ENCODE measurements around the gene ARFGAP1. TPM values are rescaled to one million over a fixed set of nuclear protein-coding genes. Genes with fewer than 3 reads are reported as not detected.

ARFGAP1 gene
- total and polyA plus RNA-seq, 2 donors = 53.1 to 56.3 TPM

GRCh38 chr20:63259734-63260460 is 12.7 kb upstream of the ARFGAP1 start:
- H3K36me3 ChIP-seq (ENCODE audit: insufficient read depth) = no peaks in the 10 kb centered on the region
- WGBS = 87% methylated on average over 25 of the region's 25 CpGs
- H3K4me1 ChIP-seq (ENCODE audit: insufficient read depth) = no peaks in the 10 kb centered on the region
- no peak overlapping the region for H3K27ac ChIP-seq (ENCODE audit: low read depth)
- no peak for DNase-seq (ENCODE audit: extremely low spot score)
- H3K4me3 ChIP-seq (ENCODE audit: low read depth, low read length) = no peak overlapping the region

- Histone ChIP-seq H3K27ac (ENCODE audit: low read depth) (no peak overlapping the region), H3K36me3 (ENCODE audit: insufficient read depth) (no peaks in the 10 kb centered on the region), H3K4me3 (ENCODE audit: low read depth, low read length) (no peak overlapping the region), H3K4me1 (ENCODE audit: insufficient read depth) (no peaks in the 10 kb centered on the region)
- 83% methylated on average over 15 of the region's 15 CpGs for WGBS
- no peak for DNase-seq (ENCODE audit: extremely low spot score)
Measured at GRCh38 chr20:63260521-63260920, 12.1 kb upstream of the ARFGAP1 start.

DNA sequence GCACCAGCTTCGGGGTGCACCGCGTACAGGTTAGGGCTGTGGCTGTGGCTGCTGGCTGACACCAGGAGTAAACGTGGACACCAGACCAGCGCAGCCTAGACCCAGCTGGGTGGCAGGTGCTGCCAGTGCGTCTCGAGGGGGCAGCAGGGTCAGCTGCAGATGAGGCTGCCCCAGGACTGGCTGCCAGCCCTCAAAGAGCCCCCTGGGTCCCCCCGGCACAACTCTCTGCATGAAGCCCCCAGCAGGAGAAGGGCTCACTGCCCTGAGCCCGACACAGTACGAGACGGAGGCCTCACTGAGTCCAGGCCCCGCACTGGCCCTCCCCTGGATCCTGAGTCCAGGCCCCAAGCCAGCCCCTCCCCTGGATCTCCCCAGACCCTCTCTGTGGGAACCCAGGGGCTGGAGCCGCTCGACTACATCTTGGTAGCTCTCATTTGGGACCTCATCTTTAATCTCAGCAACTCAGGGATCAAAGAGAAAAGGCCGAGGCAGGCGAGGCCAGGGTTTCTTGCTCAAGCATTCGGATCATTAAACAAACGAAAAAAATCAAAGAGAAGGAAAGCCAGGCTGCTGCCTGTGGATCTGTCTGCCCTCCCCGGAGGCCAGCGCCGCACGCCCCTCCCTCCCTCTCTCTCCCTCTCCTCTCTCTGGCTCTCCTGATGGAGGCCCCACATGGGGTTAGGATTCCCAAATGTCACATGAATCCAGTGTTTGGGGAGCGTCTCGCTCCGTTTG is 11.4 kb upstream of the ARFGAP1 start:
- H3K4me3 ChIP-seq (ENCODE audit: low read depth, low read length) = no peak overlapping the region
- H3K4me1 ChIP-seq (ENCODE audit: insufficient read depth) = no peaks in the 10 kb centered on the region
- 37% methylated on average over 25 of the region's 25 CpGs for WGBS
- peak; percentile 45 for DNase-seq (ENCODE audit: extremely low spot score)
- H3K36me3 ChIP-seq (ENCODE audit: insufficient read depth) = no peaks in the 10 kb centered on the region
- no peak overlapping the region for H3K27ac ChIP-seq (ENCODE audit: low read depth)

GRCh38 chr20:63261795-63262528 is 10.7 kb upstream of the ARFGAP1 start:
- DNase-seq (ENCODE audit: extremely low spot score) = no peak
- no peaks in the 10 kb centered on the region for H3K4me1 ChIP-seq (ENCODE audit: insufficient read depth)
- WGBS = 51% methylated on average over 30 of the region's 30 CpGs
- no peak overlapping the region for H3K27ac ChIP-seq (ENCODE audit: low read depth)
- no peaks in the 10 kb centered on the region for H3K36me3 ChIP-seq (ENCODE audit: insufficient read depth)
- H3K4me3 ChIP-seq (ENCODE audit: low read depth, low read length) = no peak overlapping the region

DNA sequence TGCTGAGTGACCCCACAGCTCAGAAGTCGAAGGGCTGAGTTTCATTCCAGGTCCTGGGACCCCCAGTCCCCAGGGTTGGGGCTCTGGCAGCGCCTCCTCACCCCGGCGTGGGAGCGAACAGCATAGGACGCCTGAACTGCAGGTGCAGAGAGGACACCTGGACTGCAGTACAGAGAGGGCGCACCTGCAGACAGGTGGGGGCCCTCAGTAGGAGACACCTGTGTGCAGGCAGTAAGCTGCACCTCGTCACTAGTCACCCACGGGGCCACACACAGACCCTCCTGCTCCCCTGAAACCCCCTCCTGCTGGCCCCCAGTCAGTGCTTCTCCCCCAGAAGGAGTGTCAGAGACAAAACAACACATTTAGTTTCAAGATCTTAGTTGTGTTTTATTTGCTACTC is 9.8 kb upstream of the ARFGAP1 start:
- DNase-seq (ENCODE audit: extremely low spot score) = no peak
- Histone ChIP-seq H3K4me1 (ENCODE audit: insufficient read depth) (no peaks in the 10 kb centered on the region), H3K27ac (ENCODE audit: low read depth) (no peak overlapping the region), H3K4me3 (ENCODE audit: low read depth, low read length) (no peak overlapping the region), H3K36me3 (ENCODE audit: insufficient read depth) (no peaks in the 10 kb centered on the region)
- WGBS = 89% methylated on average over 9 of the region's 9 CpGs

- no peaks in the 10 kb centered on the region for H3K36me3 ChIP-seq (ENCODE audit: insufficient read depth)
- DNase-seq (ENCODE audit: extremely low spot score) = no peak
- H3K27ac ChIP-seq (ENCODE audit: low read depth) = no peak overlapping the region
- no peaks in the 10 kb centered on the region for H3K4me1 ChIP-seq (ENCODE audit: insufficient read depth)
- 87% methylated on average over 10 of the region's 10 CpGs for WGBS
- H3K4me3 ChIP-seq (ENCODE audit: low read depth, low read length) = no peak overlapping the region
Measured at GRCh38 chr20:63264000-63264399, 8.6 kb upstream of the ARFGAP1 start.

- 42% methylated on average over 14 of the region's 14 CpGs for WGBS
- Histone ChIP-seq H3K4me1 (ENCODE audit: insufficient read depth) (no peaks in the 10 kb centered on the region), H3K36me3 (ENCODE audit: insufficient read depth) (no peaks in the 10 kb centered on the region), H3K4me3 (ENCODE audit: low read depth, low read length) (no peak overlapping the region), H3K27ac (ENCODE audit: low read depth) (no peak overlapping the region)
- DNase-seq (ENCODE audit: extremely low spot score) = no peak
Measured at GRCh38 chr20:63264519-63264918, 8.1 kb upstream of the ARFGAP1 start.

GRCh38 chr20:63265891-63266515 is 6.6 kb upstream of the ARFGAP1 start:
- Histone ChIP-seq H3K4me3 (ENCODE audit: low read depth, low read length) (no peak overlapping the region), H3K4me1 (ENCODE audit: insufficient read depth) (no peaks in the 10 kb centered on the region), H3K36me3 (ENCODE audit: insufficient read depth) (no peaks in the 10 kb centered on the region), H3K27ac (ENCODE audit: low read depth) (no peak overlapping the region)
- 63% methylated on average over 12 of the region's 12 CpGs for WGBS
- DNase-seq (ENCODE audit: extremely low spot score) = no peak

DNA sequence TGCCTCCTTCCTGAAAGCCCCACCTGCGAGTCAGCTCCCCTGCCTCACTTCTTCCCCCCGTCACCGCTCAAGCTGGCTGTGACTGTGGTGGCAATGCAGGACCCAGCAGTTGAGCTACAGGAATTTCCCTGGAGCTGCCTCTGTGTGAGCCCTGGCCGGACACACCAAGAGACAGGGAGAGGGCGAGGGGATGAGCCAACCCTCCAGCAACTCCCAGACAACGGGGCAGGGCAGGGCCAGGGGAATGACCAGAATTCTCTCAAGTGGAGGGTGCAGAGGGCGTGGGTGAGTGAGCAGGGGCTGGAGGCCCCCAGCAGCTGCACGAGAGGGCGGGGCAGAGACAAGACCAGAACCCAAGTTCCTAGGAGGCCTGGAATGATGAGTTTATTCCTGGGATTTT is 4.9 kb upstream of the ARFGAP1 start:
- Histone ChIP-seq H3K4me3 (ENCODE audit: low read depth, low read length) (no peak overlapping the region), H3K4me1 (ENCODE audit: insufficient read depth) (no peaks in the 10 kb centered on the region), H3K27ac (ENCODE audit: low read depth) (no peak overlapping the region), H3K36me3 (ENCODE audit: insufficient read depth) (no peaks in the 10 kb centered on the region)
- WGBS = 46% methylated on average over 9 of the region's 9 CpGs
- no peak for DNase-seq (ENCODE audit: extremely low spot score)

DNA sequence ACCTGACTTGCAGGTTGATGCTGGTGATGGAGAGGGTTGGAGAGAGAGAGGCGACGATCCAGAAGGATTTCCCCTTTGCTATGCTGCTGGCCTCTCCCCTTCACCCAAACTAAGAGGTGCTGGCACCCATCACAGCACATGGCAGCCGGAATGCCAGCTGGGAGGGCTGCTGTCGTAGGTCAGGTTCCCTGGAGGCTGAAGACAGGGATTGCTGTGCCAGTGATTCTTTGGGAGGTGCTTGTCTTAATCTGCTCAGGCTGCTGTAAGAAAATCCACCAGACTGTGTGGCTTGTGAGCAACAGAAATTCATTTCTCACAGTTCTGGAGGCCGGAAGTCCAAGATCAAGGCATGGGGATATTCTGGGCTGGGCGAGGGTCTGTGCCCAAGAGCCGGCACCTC is 4.4 kb upstream of the ARFGAP1 start:
- no peak overlapping the region for H3K4me3 ChIP-seq (ENCODE audit: low read depth, low read length)
- H3K27ac ChIP-seq (ENCODE audit: low read depth) = no peak overlapping the region
- no peaks in the 10 kb centered on the region for H3K36me3 ChIP-seq (ENCODE audit: insufficient read depth)
- no peaks in the 10 kb centered on the region for H3K4me1 ChIP-seq (ENCODE audit: insufficient read depth)
- DNase-seq (ENCODE audit: extremely low spot score) = no peak
- 52% methylated on average over 7 of the region's 7 CpGs for WGBS

DNA sequence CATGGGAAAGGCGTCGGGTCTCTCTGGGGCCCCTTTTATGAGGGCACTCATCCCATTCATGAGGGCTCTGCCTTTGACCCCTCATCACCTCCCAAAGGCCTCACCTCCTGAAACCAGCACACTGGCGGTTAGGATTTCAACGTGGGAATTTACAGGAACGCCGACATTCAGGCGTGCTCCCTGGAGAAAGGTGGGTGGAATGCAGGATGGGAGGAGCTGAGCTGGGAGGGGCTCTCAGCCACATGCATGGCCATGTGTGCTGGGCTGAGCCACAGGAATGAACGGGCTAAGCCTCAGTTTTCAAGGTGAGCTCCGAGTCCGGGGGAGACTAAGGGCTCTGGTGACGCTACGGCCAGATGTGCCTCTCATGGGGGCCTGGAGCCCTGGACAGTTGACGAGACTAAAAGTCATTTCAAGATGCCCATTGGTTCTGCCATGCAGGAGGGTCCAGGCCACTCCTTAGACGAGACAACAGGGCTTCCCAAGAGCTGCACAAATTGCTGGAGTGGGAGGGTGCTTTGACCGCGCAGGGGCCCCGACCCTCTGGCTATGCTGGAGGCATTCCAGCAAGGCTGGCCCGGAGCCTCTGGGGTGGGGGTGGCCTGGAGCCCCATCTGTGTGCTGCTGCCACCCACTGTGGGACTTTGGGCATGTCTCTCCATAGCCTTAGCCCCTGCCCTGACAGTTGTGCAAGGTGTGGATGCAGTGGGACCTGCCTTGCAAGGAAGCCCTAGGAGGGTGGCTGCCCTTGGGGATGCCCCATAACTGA is 3.8 kb upstream of the ARFGAP1 start:
- H3K27ac ChIP-seq (ENCODE audit: low read depth) = no peak overlapping the region
- no peaks in the 10 kb centered on the region for H3K36me3 ChIP-seq (ENCODE audit: insufficient read depth)
- no peaks in the 10 kb centered on the region for H3K4me1 ChIP-seq (ENCODE audit: insufficient read depth)
- H3K4me3 ChIP-seq (ENCODE audit: low read depth, low read length) = no peak overlapping the region
- DNase-seq (ENCODE audit: extremely low spot score) = no peak
- WGBS = 23% methylated on average over 18 of the region's 18 CpGs

DNA sequence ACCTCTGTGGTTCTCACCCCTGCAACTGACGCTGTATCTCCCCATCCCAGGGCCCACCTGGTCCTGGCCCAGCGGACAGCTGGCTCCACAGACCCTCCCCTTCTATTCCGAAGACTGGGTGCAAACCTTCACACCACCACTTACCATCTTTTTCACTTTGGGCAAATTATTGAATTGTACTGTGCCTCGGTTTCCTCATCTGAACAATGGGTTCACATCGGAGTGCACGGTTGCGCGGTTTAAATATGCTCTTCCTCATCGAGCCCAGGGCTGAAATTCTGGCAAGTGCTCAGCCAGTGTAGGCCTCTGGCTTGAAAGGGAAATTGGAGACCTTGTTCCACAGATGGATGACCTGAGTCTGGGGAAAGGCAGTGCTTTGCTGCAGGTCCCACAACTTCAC is 2.9 kb upstream of the ARFGAP1 start:
- Histone ChIP-seq H3K36me3 (ENCODE audit: insufficient read depth) (no peaks in the 10 kb centered on the region), H3K4me1 (ENCODE audit: insufficient read depth) (no peaks in the 10 kb centered on the region), H3K4me3 (ENCODE audit: low read depth, low read length) (no peak overlapping the region), H3K27ac (ENCODE audit: low read depth) (no peak overlapping the region)
- 94% methylated on average over 9 of the region's 9 CpGs for WGBS
- no peak for DNase-seq (ENCODE audit: extremely low spot score)
